ENCODE results near the gene RNF213.
"Not testable (repeated sequence)": the region's sequence is repeated elsewhere in the genome, so short reads cannot be mapped to it uniquely, and the experiment has no call there.

Gene RNF213

GRCh38 chr17:80225230-80225629, 35.4 kb upstream of the RNF213 start:
- no peak for DNase-seq

DNA sequence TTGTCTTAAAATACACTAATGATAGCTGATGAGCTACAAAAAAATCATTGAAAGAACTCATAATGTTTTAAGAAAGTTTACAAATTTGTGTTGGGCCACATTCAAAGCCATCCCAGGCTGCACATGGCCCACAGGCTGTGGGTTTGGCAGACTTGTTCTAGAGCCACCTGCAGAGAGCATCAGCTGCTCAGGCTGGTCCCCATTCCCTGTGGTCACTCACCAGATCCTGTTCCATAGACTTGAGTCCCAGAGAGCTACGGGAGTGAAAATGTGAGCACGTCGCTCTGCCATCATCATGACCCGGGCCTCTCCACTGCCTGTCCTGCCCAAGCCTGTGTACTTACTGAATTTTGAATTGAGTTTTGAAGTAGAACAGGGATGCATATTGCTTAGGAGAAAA, 33.5 kb upstream of the RNF213 start:
- no peak for DNase-seq

DNA sequence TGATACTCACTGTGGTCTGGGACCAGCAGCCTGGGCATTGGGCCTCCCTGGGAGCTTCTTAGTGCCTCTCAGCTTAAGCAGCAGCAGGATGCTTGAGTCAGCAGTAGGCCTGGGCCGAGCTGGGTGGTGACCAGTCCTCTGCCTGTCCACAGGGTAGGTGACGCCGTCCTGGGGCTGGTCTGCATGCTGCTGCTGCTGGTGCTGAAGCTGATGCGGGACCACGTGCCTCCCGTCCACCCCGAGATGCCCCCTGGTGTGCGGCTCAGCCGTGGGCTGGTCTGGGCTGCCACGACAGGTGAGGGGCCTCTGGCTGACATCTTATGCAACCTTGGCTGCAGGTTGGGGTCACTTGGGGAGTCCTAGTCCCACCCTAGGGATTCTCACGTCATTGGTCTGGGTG, 33.0 kb upstream of the RNF213 start:
- no peak for DNase-seq

DNA sequence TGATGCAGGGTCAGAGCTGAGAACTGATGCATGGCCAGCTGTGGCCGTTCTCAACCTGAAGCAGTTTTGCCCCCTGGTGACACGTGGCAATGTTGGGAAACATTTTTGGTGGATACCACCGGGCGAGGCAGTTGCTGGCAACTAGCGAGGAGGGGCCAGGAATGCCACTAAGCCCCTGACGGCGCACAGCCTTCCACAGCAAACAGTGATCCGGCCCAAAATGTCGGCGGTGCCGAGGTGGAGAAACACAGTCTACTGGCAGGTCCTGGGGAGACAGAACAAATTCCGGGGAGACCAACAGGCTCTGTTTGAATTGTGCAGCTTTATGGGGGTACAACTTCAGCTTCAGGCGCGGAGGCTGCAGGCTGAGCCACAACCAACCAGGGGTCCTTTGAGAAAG, 32.2 kb upstream of the RNF213 start:
- DNase-seq = no peak

DNA sequence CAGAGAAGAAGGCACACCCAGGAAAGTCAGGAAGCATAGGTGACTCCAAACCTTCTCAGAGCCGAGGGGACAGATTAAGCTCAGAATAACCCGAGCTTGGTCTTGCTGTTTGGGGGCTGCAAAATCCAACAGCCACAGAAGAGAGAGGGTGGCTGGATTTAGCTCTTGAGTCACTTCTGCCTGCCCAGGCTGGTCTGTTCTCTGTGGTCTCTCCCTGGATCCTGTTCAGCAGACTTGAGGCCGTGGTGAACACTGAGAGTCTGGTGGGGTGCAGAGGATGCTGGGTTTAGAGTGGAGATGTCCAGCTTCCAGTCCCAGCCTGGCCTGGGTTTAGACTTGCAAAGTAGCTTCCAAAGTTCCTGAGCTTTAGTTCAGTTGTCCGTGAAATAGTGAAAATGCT, 31.6 kb upstream of the RNF213 start:
- no peak for DNase-seq

GRCh38 chr17:80232438-80232837, 28.2 kb upstream of the RNF213 start:
- no peak for DNase-seq

DNA sequence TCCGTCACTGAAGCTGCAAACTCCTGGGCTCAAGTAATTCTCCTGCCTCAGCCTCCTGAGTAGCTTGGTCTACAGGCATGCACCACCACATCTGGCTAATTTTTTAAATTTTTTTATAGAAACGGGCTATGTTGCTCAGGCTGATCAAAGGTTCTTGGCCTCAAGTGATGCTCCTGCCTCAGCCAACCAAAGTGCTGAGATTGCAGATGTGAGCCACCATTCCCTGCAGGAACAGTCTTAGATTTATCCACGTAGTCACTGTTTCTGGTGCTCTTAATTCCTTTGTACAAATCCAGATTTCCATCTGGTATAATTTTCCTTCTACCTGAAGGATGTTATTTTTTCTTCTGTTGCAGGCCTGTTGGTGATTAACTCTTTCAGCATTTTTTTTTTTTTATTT, 27.4 kb upstream of the RNF213 start:
- DNase-seq = no peak

- no peak for DNase-seq
These were observed 23.7 kb upstream of the RNF213 start for GRCh38 chr17:80236911-80237310.

DNA sequence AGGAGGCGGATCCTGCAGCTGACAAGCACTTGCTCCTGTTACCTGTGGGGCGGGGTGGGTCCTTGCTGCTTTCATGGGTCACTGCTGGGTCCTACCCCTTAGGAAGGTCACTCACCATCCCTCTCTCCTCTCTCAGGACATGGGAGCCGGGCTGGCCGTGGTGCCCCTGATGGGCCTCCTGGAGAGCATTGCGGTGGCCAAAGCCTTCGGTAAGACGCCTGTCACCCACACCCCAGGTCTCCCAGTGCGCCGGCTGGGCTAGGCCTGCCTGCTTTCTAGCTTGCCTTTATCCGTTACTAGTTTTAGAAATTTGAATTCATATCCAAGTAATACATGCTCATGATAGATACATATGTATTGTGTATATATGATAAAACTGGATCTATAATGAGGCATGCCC, 23.3 kb upstream of the RNF213 start:
- DNase-seq = no peak

GRCh38 chr17:80242505-80242904, 18.1 kb upstream of the RNF213 start:
- DNase-seq = no peak

GRCh38 chr17:80243526-80244433, 16.9 kb upstream of the RNF213 start:
- DNase-seq = no peak

GRCh38 chr17:80244448-80244847, 16.2 kb upstream of the RNF213 start:
- not testable (repeated sequence) for DNase-seq

GRCh38 chr17:80244871-80245509, 15.7 kb upstream of the RNF213 start:
- DNase-seq = no peak

DNA sequence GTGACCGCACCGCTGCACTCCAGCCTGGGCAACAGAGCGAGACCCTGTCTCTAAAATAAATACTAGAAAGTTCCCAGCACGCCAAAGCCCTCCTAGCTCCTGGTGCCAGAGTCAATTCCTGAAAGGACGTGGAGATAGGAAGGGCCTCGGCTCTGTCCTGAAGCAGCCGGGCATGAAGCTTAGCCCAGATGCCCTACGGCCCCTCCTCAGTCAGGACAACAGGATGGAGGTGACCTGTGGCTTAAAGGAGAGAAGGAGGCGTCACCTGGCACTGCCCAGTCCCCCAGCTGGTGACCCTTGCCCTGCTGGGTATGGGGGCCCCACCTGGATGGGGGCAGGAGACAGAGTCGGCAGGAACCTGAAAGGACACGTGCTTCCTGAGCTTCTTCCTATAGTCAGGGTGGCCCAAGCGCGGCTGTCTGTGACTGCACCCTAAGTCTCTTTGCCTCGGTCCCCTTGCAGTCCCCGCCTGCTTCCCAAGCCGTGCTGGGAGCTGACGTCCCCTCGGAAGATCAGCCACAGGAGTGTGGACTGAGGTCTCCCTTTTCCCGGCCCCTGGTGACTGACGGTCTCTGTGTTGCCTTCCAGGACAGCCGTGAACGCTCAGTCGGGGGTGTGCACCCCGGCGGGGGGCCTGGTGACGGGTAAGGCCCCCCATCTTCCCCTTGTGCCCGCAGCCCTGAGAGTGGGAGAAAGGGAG, 14.9 kb upstream of the RNF213 start:
- DNase-seq = no peak

DNA sequence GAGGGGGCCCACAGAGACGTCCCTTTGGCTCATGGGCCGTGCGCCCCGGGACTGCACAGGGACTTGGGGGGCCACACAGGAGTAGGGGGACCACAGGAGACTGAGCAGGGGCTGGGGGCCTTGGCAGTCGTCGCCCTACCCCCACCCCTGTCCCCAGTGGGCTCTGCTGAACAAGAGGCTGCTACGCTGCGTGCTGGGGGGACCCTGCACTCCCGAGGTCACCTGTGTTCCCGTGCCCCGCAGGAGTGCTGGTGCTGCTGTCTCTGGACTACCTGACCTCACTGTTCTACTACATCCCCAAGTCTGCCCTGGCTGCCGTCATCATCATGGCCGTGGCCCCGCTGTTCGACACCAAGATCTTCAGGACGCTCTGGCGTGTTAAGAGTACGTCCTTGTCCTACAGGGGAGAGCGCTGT, 14.4 kb upstream of the RNF213 start:
- DNase-seq = no peak

- no peak for DNase-seq
These were observed 13.9 kb upstream of the RNF213 start for GRCh38 chr17:80246726-80247125.

DNA sequence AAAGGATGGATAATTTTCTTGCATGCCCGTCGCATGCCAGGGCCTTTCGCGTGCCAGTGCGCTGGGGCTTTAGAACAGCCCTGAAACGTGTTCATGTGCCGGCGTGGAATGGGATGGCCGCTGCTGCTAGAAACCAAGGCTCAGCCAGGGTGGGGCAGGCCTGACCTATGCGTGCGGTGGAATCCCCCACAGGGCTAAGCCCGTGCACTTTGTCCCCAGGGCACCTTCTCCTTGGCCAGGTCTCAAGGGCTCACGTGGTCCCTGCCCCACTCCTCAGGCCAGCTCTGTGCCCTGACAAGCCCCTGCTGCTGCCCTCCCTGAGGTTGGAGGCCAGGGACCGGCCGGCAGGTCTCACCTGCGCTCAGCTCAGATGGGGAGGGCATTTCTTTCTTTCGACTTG, 13.1 kb upstream of the RNF213 start:
- DNase-seq = no peak

DNA sequence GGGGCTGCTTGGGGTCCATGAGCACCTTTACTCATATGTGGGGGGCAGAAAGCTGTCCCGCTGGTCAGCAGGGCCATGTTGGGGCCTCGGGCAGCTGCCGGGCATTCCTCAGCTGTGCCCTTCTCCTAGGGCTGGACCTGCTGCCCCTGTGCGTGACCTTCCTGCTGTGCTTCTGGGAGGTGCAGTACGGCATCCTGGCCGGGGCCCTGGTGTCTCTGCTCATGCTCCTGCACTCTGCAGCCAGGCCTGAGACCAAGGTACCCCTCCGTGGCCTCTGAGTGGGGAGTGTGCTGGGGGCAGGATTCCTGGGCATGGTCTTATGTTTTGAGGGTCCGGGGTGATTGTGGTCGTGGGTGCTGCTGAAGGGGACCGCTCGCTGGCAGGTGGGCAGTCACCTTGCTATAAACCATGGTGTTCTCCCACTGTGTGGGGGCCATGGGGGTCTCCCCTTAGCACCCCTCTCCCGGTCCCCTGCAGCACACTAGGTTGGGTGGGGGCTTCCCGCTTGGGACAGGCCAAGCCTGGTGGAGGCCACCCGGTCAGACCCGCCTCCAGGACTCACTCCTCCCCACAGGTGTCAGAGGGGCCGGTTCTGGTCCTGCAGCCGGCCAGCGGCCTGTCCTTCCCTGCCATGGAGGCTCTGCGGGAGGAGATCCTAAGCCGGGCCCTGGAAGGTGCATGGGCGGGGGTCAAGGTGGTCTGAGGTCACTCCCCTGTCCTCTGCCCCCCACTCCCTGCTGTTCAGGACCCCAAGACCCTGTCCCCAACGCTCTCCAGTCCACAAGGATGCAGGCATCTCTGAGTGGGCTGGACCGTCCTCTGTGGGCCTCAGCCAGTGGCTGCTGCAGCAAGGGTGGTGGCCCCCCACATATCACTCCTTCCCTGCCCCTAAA, 12.4 kb upstream of the RNF213 start:
- DNase-seq = no peak

DNA sequence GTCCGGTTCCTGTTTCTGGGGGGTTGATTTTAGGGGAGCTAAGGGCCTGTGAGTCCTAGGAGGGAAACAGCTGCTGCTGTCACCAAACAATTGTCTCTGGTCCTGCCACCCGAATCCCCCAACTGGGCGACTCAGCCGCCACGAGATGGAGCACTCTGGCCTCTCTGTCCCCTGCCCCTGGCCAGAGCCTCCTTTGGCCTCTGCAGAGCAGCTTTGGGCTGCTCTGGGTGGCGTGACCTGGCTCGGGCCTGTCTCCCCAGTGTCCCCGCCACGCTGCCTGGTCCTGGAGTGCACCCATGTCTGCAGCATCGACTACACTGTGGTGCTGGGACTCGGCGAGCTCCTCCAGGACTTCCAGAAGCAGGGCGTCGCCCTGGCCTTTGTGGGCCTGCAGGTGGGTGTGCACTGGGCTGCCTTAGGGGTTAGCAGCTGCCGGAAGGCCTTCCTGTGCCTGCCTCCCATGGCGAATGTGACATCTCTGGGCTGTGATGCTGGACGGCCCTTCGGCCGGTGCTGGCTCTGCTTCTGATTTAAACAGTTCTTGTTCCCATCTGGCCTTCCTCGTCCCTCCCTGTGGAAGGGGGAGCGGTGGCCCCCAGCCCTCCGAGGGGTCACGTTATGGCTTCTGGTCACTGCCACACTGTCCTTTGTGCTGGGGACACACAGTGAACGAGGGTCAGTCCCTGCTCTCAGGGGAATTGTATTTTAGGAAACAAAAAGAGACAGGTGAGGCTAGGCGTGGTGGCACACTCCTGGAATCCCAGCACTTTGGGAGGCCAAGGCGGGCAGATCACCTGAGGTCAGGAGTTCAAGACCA, 11.6 kb upstream of the RNF213 start:
- no peak for DNase-seq

DNA sequence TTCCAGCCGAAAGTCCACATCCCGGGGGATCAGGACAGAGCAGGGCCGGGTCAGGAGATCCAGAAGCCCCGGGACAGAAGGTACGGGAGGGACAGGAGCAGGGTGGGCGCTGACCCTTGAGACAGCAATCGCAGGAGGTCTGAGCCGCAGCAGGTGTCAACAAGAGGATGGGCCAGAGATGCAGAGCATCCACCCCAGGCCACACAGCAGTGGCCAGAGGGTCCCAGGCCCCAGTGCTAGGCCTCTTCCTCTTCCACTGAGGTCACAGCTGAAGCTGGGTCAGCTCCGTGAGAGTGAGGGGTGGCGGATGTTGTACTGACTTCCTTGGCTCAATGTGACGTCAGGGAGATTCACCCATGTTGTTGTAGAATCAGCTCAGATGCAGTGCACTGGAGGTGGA, 8.7 kb upstream of the RNF213 start:
- DNase-seq = no peak

DNA sequence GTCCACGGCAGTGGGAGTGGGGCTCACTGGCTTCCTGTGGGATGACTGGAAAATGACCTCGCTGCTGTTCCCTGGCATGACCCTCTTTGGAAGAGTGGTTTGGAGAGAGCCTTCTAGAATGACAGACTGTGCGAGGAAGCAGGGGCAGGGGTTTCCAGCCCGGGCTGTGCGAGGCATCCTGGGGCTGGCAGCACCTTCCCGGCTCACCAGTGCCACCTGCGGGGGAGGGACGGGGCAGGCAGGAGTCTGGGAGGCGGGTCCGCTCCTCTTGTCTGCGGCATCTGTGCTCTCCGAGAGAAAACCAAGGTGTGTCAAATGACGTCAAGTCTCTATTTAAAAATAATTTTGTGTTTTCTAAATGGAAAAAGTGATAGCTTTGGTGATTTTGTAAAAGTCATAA, 7.8 kb upstream of the RNF213 start:
- peak; percentile 84 for DNase-seq
